ENCODE data around the gene EIPR1.
"Not testable (repeated sequence)": the region's sequence is repeated elsewhere in the genome, so short reads cannot be mapped to it uniquely, and the experiment has no call there.

Gene EIPR1

GRCh38 chr2:3379339-3379646, 1.7 kb upstream of the EIPR1 start:
- peak overlapping the region; percentile 98 for H3K4me3 ChIP-seq (ENCODE audit: low read length)
- no peak for DNase-seq (ENCODE audit: low read depth)
- TF ChIP-seq, protein P1, sequence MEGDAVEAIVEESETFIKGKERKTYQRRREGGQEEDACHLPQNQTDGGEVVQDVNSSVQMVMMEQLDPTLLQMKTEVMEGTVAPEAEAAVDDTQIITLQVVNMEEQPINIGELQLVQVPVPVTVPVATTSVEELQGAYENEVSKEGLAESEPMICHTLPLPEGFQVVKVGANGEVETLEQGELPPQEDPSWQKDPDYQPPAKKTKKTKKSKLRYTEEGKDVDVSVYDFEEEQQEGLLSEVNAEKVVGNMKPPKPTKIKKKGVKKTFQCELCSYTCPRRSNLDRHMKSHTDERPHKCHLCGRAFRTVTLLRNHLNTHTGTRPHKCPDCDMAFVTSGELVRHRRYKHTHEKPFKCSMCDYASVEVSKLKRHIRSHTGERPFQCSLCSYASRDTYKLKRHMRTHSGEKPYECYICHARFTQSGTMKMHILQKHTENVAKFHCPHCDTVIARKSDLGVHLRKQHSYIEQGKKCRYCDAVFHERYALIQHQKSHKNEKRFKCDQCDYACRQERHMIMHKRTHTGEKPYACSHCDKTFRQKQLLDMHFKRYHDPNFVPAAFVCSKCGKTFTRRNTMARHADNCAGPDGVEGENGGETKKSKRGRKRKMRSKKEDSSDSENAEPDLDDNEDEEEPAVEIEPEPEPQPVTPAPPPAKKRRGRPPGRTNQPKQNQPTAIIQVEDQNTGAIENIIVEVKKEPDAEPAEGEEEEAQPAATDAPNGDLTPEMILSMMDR (conservative IDR thresholded peaks at IDR 0.05; ENCODE audit: low read length), result no peak

DNA sequence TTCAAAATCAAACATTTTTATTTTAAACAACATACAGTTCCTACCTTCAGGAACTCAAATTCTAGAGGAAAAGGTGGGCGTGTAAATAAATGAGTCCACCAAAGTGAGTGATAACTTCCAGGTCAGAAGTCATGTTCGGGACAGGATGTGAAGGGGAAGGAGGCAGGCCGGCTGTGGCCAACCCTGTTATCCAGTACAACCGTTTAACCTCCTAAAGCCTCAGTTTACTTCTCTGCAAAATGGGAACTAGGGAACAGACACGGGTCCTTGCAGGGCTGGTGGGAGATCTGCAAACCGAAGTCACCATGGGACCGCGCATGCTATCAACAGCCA, 373 bp downstream of the EIPR1 start:
- peak overlapping the region; percentile 99 for H3K4me3 ChIP-seq (ENCODE audit: low read length)
- peak; percentile 41 for DNase-seq (ENCODE audit: low read depth)
- TF ChIP-seq, protein P1 (conservative IDR thresholded peaks at IDR 0.05; ENCODE audit: low read length), result no peak

DNA sequence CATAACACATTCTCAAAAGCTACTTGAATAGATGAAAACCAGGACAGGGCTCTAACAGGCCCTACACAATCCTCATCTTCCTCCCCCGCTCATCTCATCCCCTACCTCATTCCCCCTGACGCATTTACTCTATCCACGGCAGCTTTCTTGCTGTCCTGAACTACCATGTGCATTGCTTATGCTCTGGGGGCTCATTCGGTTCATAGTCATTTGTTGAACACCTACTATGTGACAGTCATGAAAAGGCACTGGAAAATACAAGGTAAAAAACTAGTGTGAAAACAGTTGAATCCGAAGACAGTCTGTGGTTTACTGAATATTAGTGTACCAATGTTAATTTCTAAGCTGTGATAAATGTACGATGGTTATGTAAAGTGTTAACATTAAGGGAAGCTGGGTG, 797 bp downstream of the EIPR1 start:
- H3K4me3 ChIP-seq (ENCODE audit: low read length), result peak overlapping the region; percentile 99
- TF ChIP-seq, protein P1 (conservative IDR thresholded peaks at IDR 0.05; ENCODE audit: low read length), result no peak
- no peak for DNase-seq (ENCODE audit: low read depth)

GRCh38 chr2:3369340-3370181, 8.1 kb downstream of the EIPR1 start:
- DNase-seq (ENCODE audit: low read depth); H3K4me3 ChIP-seq (ENCODE audit: low read length): not testable (repeated sequence)

GRCh38 chr2:3368261-3368722, 9.3 kb downstream of the EIPR1 start:
- no peak for DNase-seq (ENCODE audit: low read depth)
- TF ChIP-seq, protein P1 (conservative IDR thresholded peaks at IDR 0.05; ENCODE audit: low read length), result no peak
- no peak overlapping the region for H3K4me3 ChIP-seq (ENCODE audit: low read length)

DNA sequence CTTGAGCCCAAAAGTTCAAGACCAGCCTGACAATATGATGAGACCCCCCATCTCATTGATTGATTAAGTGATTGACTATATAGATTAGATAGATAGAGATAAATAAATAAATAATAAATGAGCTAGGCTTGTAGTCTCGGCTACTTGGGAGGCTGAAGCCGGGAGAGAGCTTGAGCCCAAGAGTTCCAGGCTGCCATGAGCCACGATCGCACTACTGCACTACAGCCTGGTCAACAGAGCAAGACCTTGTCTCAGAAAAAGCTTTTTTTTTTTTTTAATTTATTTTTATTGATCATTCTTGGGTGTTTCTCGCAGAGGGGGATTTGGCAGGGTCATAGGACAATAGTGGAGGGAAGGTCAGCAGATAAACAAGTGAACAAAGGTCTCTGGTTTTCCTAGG, 12.4 kb downstream of the EIPR1 start:
- TF ChIP-seq, protein P1 (conservative IDR thresholded peaks at IDR 0.05; ENCODE audit: low read length), result no peak
- H3K4me3 ChIP-seq (ENCODE audit: low read length), result no peak overlapping the region
- no peak for DNase-seq (ENCODE audit: low read depth)

- no peak overlapping the region for H3K4me3 ChIP-seq (ENCODE audit: low read length)
- TF ChIP-seq, protein P1 (conservative IDR thresholded peaks at IDR 0.05; ENCODE audit: low read length), result no peak
- DNase-seq (ENCODE audit: low read depth), result no peak
These were observed 15.9 kb downstream of the EIPR1 start for GRCh38 chr2:3361518-3362389.
